Hindlimb muscle (tissue), 1 donor: ENCODE measurements around the gene BMP8A. TPM values are rescaled to one million over a fixed set of nuclear protein-coding genes. Genes with fewer than 3 reads are reported as not detected.
"Not testable (repeated sequence)": the region's sequence is repeated elsewhere in the genome, so short reads cannot be mapped to it uniquely, and the experiment has no call there.

Experiments used
- DNase-seq: peaks from one replicate; pipeline ENCODE4 v3.0.0-alpha.2; 2013
- polyA plus RNA-seq: library from polyadenylated mRNA; unstranded; fragments of 120-200 nt; gene quantifications from one replicate; pipeline ENCODE4 v1.2.1, GENCODE V29; 2013; ENCODE audit not compliant: insufficient read length

Gene BMP8A
- polyA plus RNA-seq, 1 donor: 0.53 TPM

DNA sequence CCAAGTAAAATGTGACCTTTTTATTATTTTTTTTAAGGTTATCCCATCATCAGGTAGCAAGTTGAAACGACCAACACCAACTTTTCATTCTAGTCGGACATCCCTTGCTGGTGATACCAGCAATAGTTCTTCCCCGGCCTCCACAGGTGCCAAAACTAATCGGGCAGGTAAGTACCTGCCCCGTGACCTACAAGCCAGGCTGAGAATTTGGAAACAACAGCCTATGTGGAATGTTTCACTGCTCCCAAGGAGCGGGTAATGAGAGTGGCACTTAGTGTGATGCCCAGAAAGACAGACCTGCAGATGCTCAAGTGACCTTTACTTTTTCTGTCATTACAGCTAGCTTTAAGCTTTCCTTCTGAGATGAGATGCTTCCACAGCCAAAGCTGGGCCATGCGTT, 6.9 kb upstream of the BMP8A start:
- DNase-seq: no peak

DNA sequence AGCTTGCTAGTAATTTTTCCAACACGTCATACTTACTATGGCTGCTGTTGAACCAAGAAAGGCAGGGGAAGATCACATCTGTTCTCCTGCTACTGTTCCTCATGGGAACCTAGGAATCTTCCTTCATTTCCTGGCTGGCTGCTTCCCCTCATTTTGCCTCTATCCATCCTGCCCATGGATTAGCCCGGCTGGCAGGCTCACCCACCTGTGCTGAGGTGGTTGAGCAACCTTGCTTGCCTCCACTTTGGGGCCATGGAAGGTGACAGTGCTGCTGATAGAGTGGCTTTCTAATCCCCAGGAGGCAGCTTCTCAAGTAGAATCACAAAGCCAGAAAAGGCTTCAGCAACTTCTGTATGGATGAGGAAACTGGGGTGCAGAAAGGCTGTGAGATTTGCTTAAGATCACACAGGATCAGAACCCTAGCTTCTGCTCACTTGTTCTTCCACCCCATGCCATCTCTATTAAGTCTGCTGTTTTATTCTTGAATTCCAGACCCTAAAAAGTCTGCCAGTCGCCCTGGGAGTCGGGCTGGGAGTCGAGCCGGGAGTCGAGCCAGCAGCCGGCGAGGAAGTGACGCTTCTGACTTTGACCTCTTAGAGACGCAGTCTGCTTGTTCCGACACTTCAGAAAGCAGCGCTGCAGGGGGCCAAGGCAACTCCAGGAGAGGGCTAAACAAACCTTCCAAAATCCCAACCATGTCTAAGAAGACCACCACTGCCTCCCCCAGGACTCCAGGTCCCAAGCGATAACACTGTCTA, 6.2 kb upstream of the BMP8A start:
- no peak for DNase-seq

DNA sequence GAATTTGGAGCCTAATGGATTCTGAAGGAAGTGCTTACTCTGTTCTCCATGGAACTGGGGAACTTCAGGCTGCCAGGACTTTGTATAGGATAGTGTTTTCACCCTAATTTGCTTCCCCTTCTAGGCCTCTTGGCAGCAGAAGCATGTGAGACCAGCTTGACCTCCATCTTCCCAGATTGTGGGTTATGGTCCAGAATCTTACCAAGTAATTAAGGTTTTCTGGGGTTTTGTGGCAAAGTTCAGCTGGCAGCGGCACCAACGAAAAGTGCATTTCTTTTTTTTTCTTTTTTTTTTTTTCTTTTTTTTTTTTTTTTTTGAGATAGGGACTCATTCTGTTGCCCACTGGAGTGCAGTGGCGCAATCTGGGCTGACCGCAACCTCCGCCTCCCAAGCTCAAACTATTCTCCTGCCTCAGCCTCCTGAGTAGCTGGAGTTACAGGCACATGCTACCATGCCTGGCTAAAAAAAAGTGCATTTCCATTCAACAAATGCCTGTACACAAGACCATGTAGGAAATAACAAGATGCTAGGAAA, 3.4 kb upstream of the BMP8A start:
- no peak for DNase-seq

DNA sequence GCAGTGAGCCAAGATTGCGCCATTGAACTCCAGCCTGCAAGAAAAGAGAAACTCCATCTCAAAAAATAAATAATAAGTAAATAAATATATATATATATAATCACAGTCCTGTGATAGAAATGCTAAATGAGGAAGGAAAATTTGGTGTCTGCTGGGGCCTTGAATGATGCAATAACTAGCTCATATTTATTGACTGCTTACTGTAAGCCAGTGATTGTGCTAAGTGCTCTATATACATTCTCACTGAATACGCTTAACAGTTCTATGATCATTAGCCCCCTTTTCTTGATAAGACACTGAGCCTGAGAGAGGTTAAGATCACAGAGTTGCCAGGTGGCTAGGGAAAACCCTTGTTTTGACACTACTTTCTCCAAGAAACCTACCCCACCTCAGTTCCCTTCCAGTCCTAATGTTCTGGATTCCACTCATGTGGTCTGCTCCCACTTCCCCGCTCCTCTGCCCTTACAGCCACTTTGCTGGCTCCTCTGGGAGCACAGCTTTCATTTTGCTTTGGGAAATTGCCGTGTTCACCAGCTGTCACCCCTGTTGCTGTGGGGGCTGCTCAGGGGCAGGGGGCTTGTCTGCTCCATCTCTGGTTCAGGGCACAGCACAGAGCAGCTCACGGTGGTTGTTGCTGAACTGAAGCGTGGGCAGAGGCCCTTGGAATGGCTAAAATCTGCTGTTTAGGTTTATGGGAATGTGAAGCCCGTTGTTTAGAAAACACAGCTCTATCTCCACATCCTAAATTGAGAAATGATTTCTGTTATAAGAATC, 2.5 kb upstream of the BMP8A start:
- DNase-seq: no peak

DNA sequence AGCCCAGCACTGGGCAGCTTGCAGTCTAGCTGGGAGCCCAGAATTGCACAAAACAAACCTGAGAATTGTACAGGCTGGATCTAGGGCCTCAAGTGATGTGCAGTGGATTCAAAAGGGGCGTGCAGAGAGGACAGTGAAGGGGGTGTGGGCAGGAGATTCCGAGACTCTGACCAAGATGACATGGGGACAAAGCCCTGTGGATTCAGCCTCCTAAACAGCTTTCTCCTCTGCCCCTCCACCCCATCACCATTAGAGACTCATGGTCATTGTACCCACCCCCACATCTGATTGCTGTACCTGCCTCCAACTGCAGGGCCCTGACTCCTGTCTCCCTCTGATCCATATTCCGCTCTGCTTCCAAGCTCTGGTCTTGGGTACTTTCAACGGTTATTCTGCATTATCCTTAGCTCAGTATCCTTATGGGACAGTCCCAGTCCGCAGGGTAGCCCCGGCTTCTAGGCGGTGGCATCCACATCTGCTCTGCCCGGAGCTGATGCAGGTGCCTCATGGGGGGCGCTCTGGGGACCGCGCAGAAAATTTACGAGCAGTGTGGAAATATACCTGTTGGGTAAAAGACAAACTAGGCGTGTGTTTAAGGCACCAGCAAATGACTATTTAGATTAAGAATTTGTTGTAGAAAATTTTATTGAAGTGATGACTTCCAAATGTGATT, 1.7 kb upstream of the BMP8A start:
- no peak for DNase-seq

DNA sequence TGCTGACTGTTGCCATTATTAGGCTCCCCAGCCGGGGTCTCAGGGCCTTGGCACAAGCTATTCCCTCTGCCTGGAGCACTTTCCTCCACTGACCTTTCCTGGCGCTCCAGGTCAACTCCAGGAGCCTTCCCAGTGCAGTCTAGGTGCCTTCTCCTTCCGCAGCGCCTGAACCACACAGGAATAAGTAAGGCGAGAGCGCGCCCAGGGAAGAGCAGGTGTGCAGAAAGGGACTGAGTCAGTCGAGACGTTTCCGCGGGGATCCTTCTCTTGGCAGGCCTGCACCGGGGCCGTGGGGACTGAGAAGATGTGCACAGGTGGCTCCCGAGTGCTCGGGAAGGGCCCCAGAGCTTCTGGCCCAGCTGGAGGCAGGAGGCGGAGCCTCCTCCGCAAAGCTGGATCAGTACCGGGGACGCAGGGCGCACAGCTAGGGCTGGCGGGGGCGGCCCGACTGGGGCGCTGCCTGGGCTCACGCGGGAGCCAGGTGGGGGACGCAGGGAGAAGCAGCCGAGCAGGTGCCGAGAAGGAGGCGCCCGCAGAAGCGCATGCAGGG, 765 bp upstream of the BMP8A start:
- DNase-seq: no peak

DNA sequence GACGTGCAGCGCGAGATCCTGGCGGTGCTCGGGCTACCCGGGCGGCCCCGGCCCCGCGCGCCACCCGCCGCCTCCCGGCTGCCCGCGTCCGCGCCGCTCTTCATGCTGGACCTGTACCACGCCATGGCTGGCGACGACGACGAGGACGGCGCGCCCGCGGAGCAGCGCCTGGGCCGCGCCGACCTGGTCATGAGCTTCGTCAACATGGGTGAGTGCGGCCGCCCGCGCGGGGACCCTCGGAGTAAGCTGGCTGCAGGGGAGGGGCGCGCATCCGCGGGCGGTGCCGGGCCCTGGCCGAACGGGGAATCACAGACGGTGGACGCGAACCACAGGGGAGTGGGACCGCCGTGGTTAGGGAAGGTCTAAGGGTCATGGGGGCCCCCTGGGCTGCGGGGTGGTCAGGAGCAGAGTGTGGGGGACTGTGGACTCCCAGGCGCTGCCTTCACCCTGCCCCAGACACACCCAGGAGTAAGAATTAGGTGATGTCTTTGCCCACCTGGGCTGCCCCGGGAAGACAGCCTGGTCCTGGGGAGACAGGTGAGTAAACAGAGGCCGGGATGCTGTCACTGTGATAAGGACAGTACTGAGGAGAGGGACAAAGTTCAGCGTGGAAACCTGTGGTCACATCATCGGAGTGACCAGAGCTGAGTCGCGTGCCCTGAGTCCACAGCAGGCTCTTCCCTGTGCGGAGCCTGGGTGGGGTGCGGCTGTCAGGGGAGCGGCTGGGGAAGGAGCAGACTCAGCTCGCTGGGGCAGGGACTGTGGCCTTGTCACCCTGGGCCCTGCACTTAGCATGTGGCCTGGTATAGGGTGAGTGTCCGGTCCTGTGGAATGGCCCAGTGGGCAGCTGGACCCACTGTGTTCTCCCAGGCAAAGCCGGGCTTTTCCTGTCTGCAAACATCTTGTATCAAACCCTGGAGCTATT, 944 bp downstream of the BMP8A start:
- DNase-seq: not testable (repeated sequence)

DNA sequence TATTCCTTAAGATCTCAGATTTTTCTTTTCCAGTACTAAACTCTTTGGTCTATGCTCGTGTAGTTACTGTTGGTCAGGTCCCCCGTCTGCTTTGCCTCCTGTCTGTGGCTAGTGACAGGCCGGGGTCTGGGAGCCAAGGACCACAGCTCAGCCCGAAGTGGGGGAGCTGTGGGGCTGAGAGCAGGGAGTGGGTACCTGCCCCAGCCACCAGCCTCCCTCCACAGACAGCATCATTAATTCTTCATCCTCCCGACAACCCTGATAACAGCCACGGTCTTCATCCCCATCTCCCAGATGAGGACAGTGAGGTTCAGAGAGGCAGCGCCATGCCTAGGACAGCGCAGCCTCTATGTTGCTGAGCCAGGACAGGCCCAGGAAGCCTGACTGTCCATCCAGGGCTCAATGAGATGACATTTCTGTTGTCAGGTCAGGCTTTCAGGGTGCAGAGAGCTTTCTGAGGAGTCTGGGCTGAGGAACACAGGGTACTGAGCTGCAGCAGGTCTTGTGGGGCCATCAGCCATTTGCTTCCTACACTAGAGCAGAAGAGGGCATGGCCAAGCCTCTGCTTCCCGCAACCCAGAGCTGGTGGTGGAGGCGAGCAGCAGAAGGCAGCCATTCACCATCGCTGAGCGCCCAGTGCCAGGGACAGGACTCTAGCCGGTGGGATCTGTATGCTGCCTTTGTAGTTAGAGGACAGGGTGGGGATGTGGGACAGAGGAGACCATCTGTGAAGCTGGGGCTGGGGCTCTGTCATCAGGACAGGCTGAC, 1.8 kb downstream of the BMP8A start:
- DNase-seq: not testable (repeated sequence)

DNA sequence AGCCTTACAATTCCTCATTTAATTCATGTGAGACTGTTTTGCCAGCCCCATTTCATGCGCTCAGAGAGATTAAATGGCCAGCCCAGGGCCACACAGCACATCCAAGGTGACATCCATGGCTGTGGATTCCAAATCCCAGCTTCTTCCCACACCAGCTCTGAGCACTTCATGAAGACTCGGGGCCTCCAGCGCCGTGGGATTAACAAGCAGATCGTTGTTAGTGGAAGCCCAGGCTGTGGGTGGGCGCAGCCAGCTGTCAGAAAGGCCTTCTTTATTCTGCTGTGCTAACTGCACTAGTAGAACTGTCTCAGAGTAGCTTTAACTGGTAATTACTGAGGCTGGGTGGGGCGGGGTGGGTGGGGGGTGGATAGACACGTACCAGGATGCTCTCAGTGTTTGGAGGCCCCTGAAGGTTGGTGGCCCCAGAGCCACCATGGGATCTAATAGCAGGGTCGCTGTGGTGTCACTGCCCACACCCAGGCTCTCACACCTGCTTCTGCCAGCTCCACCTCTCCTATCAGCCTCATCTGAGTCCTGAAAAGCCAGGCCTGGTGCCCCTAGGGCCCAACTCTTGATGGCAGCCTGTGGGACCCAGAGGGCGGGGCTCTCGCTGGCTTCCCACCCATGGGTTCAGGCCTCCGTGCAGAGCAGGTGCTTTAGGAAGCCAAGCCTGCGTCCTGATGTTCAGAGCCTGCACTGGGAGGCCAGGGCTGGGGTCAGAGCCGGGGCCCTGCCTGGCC, 3.4 kb downstream of the BMP8A start:
- no peak for DNase-seq

DNA sequence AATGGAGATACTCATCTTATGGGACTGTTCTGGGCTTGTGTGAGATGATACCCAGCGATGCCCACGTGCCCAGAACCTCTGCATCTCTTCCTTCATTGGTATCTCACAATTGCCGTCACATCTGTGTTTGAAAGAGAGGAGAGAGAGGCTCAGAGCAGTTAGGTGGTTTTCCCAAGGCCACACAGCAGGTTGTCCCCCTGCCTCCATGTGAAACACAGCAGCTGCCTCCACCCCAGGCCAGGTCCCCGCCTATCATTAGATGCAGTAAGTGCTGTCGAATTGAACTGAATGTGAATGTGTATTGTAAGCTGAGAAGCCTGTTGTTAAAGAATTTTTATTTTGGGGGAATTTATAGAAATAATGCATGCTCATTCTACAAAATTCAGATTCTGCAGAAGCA, 5.1 kb downstream of the BMP8A start:
- not testable (repeated sequence) for DNase-seq

DNA sequence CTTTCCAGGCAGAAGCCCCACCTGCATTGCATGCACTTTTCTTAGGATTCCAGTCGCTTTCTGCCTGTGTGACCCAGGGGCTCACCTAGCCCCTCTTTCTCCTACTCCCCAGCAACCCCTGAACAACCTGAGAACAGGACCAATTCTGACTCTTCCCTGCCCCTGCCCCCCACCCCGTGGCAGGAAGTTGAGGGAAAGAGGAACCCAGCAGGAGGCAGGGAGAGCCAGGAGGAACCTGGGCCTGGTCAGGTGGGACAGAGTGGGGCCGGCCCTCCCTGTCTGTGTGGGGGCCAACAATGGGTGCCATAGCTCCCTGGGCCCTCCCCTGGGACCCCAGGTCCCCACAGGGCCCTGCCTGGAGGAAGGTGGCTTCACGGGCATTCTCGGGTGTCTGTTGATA, 6.1 kb downstream of the BMP8A start:
- DNase-seq: no peak

DNA sequence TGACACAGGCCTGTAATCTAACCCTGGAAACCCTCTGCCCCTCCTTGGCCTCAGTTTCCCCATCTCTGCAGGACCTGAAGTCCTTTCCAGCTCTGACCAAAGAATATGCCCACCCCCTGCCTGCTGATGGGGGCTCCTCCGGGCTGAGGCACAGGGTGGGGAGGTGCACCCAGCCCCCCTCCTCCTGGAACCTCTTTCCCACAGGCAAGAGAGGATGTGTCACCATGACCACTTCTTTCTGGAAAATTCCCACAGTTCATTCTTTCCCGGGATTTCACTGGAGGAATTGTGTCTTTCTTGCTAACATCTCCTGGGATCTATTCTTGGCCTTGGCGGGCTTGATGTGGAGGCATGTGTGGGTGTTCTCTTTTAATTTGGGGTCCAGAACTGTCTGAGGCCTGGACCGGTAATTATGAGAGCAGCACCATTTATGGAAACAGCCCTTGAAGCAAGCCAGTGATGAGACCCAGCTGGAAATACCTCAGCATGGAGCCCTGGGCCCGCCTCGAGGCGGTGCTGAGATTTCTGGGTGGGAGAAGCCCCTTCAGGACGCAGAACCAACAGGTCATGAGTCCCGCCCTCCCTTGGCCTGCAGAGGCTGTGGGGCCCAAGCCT, 6.8 kb downstream of the BMP8A start:
- not testable (repeated sequence) for DNase-seq

DNA sequence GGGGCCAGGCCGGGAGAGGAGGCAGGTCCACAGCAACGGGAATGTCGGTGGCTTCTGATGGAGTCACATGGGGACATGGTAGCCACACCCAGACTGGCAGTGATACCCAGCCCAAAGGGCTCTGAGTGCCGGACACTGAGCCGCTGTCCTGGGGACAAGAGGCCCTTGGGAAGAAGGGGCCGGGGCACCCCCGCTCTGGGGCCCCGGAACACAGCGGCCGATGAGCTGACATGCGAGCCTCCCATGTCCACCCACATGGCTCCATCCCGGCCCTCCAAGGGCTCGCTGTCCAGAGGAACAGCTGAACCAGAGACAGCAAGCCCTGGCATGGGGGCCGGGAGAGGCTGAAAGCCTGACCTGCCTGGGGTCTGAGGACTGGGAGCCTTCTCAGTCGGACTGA, 7.4 kb downstream of the BMP8A start:
- not testable (repeated sequence) for DNase-seq

DNA sequence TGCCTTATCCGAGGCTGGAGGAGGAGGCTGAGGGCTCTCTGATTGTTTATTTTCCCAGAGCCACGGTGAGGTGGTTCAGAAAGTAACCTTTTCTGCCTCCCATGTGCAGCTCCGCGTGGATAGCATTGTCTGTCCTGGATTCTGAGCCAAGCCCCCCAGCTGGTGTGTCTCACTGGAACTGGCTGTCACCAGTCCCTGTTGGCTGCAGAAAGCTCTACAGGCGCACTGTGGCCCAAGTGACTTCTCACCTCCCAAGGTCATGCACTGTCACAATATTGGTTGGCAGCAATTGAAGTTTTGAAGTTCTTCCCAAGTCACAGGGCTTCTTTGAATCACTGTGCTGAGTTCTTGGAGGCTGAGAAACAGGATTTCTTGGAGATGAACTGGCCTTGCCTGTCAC, 8.2 kb downstream of the BMP8A start:
- no peak for DNase-seq

DNA sequence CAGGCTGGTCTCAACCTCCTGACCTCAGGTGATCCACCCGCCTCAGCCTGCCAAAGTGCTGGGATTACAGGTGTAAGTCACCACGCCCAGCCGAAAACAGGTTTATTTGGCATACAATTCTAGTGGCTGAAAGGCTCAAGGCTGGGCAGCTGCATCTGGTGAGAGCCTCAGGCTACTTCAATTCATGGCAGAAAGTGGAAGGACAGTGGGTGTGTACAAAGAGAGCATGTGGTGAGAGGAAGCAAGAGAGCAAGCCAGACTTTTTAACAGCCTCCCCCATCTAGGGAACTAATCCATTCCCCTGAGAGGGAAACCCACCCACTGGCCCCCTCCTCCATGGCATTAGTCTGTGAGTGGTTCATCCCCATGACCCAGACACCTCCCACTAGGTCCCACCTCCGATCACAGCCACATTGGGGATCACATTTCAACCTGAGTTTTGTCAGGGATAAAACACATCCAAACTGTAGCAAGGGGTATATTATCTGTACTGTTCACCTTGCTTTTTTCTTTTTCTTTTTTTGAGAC, 9.5 kb downstream of the BMP8A start:
- no peak for DNase-seq

DNA sequence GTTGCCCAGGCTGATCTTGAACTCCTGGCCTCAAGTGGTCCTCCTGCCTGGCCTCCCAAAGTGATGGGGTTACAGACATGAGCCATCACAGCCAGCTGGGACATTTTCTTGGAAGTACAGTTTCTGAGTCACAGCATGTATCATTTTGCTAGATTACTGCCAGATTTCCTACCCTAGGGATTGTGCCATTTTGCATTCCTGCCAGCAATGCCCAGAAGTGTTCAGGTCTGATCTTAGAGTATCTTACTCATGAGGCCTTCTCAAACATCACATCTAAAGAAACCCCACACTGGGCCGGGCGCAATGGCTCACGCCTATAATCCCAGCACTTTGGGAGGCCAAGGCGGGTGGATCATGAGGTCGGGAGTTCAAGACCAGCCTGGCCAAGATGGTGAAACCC, 10.2 kb downstream of the BMP8A start:
- DNase-seq: no peak

DNA sequence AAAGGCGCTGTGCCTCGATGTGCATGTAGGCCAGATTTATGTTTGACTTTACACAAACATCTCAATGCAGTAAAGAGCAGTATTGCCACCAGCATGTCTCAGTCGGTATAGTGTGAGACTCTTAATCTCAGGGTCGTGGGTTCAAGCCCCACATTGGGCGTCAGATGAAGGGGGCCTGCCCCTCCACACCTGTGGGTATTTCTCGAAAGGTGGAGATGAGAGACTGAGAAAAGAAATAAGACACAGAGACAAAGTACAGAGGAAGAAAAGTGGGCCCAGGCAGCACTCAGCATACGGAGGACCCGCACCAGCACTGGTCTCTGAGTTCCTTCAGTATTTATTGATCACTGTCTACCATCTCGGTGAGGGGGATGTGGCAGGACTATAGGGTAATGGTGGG, 13.0 kb downstream of the BMP8A start:
- not testable (repeated sequence) for DNase-seq

DNA sequence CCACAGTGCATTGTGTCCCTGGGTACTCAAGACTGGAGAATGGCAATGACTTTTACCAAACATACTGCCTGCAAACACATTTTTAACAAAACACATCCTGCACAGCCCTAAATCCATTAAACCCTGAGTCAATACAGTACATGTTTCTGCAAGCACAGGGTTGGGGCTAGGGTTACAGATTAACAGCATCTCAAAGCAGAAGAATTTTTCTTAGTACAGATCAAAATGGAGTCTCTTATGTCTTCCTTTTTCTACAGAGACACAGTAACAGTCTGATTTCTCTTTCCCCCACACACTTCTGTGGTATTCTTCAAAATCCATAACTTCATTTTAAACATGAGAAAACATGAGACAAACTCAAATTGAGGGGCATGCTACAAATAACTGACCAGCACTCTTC, 13.9 kb downstream of the BMP8A start:
- DNase-seq: no peak

DNA sequence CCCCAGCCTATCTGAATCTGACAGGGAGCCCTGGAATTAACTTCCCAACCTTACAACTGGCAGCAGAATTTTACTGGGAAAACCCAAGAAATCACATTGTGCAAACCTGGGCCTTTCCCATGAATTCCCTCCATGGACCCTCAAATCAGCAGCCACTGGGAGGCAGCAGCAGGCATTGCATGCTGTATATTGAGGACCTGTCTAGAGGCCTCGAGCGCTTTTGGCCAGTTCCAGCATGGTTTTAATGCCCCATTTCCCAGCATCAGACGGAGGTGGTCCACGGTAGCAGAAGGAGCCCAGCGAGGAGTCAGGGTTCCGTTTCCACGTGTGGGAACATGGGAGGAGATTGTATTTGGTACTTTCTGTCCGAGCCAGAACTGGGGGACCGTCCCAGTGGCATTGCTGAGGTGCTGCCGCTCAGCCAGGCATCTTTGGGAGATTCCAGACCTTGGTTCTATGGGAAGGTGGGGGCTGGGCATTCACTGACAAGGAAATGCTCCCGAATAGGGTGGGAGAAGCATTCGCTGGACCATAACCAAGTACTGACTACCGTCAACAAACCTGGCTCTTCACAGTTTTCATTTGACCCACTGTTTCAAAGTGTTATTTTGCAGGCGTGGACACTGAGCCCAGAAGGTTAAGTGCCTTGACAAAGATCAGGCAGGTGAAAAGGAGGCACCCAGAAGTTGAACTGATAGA, 15.9 kb downstream of the BMP8A start:
- no peak for DNase-seq
